Measurements from ENCODE around the gene WFIKKN1. TPM values are rescaled to one million over a fixed set of nuclear protein-coding genes. Genes with fewer than 3 reads are reported as not detected.

The WFIKKN1 gene
- total RNA-seq, 1 experiment from 2014 or later: 0.47 TPM

GRCh38 chr16:626787-627453, 3.9 kb upstream of the WFIKKN1 start:
- ATAC-seq (peak; percentile 79), DNase-seq (ENCODE audit: low read depth, low spot score) (peak; percentile 72)
- Histone ChIP-seq H3K27me3 (ENCODE audit: insufficient read depth, low read length) (no peaks in the 10 kb centered on the region), H3K9me3 (ENCODE audit: control insufficient read depth in 1 of 2, insufficient read depth in 1 of 2, low read depth in 1 of 2, low read length in 2 of 2) (no peaks in the 10 kb centered on the region), H3K36me3 (ENCODE audit: control insufficient read depth in 1 of 2, insufficient read depth in 2 of 2, low read length in 2 of 2) (no peaks in the 10 kb centered on the region), H3K4me1 (ENCODE audit: control insufficient read depth in 1 of 2, insufficient read depth in 2 of 2, low read length in 2 of 2) (peaks cover 30 to 54% of the 10 kb centered on the region in 2 experiments), H3K9me2 (ENCODE audit: insufficient read depth) (no peaks in the 10 kb centered on the region), H3K27ac (ENCODE audit: low read depth, low read length) (peak overlapping the region; percentile 83), H3K9ac (ENCODE audit: low read length) (peak overlapping the region; percentile 57), H3K4me2 (ENCODE audit: low read length) (peak overlapping the region; percentile 61), H3K4me3 (replicated peaks in 1 of 2; ENCODE audit: low read depth in 1 of 2, low read length in 2 of 2) (peak overlapping the region in 1 of 2 experiments; percentile 20; a peak in 1 of 4 replicates), H2AFZ (ENCODE audit: low read depth, low read length, poor library complexity, severe bottlenecking) (no peak overlapping the region), H4K20me1 (ENCODE audit: insufficient read depth) (no peaks in the 10 kb centered on the region), H3K79me2 (ENCODE audit: insufficient read depth, low read length) (no peaks in the 10 kb centered on the region)
- ChIA-PET POLR2A (no interaction called here), CTCF (no interaction called here), RAD21 (ENCODE audit: low non-redundant PET in 1 of 2, low total read pairs in 2 of 2, uncharacterized antibody in 2 of 2, unreplicated experiment in 2 of 2) (no interaction called here)
- TF ChIP-seq EGR1 (IDR thresholded peaks at IDR 0.05; ENCODE audit: low read depth) (peak; percentile 60), FOSL1 (IDR thresholded peaks at IDR 0.05; ENCODE audit: low read depth) (peak; percentile 81), MAX (IDR thresholded peaks at IDR 0.05) (peak; percentile 85), EZH2 (IDR thresholded peaks at IDR 0.05) (no peak), EZH2phosphoT487 (IDR thresholded peaks at IDR 0.05; ENCODE audit: borderline replicate concordance) (no peak), ZFX (IDR thresholded peaks at IDR 0.05) (no peak), REST (IDR thresholded peaks at IDR 0.05; ENCODE audit: low read depth) (no peak), CBX3 (IDR thresholded peaks at IDR 0.05; ENCODE audit: low read depth) (peak; percentile 19; the same call in 1 of the 2 replicates), POLR2A (IDR thresholded peaks at IDR 0.05; ENCODE audit: borderline replicate concordance, extremely low read depth, insufficient read depth, insufficient read length) (no peak), JUND (IDR thresholded peaks at IDR 0.05) (peak; percentile 83), YY1 (IDR thresholded peaks at IDR 0.05; ENCODE audit: extremely low read depth, insufficient replicate concordance, low read depth, low read length) (no peak), ELF1 (IDR thresholded peaks at IDR 0.05; ENCODE audit: borderline replicate concordance, low read depth) (no peak), SP1 (IDR thresholded peaks at IDR 0.05; ENCODE audit: low read depth) (peak; percentile 71), ZBTB33 (IDR thresholded peaks at IDR 0.05; ENCODE audit: extremely low read depth, insufficient replicate concordance, low read length) (no peak), RAD21 (IDR thresholded peaks at IDR 0.05; ENCODE audit: low read depth) (no peak), CEBPB (IDR thresholded peaks at IDR 0.05; ENCODE audit: low read depth) (no peak), POLR2AphosphoS5 (IDR thresholded peaks at IDR 0.05; ENCODE audit: low read depth, low read length) (peak; percentile 44; the same call in 1 of the 2 replicates)
- no TSS peak for BruUV-seq (replicated peaks)
- intact Hi-C loops (cut with micrococcal nuclease): loop anchor here (5.0 kb wide), 1 partner anchor 35 kb away; the partner anchor contains the start of gene RAB40C
